Uterus (tissue), 2 donors: ENCODE data around the gene ABCA13.

Experiments
- CTCF ChIP-seq, 4 experiments: fragments of 200-600 bp in 2 of 4; fragments of 450-650 bp in 2 of 4; sonication (generic) in 2 of 4; IDR thresholded peaks; one replicate each; pipeline ENCODE4 v1.5.1; 2016 to 2019; ENCODE audit warnings: antibody characterized with exemption in 4 of 4, mild to moderate bottlenecking in 2 of 4, moderate library complexity in 1 of 4
- POLR2A ChIP-seq, 2 donors: fragments of 450-650 bp; IDR thresholded peaks; one replicate each; pipeline ENCODE4 v1.6.1; 2016; ENCODE audit warnings: antibody characterized with exemption in 2 of 2, mild to moderate bottlenecking in 1 of 2, moderate library complexity in 1 of 2

GRCh38 chr7:48245751-48246472 lies 74.7 kb downstream of the ABCA13 start:
- TF ChIP-seq POLR2A (IDR thresholded peaks at IDR 0.05) = no peak
- TF ChIP-seq CTCF (IDR thresholded peaks at IDR 0.05) = no peak
